KOPT-K1 (cell line): ENCODE data around the gene POU2F2.

Experiments
- H3K27ac ChIP-seq: fragments of 200-600 bp; sonication (generic); 2 replicates; pipeline ENCODE4 v1.5.1; 2016; ENCODE audit warnings: antibody characterized with exemption, mild to moderate bottlenecking, low read depth, low read length; ENCODE audit not compliant: poor library complexity, severe bottlenecking
- H3K36me3 ChIP-seq: fragments of 200-600 bp; sonication (generic); 2 replicates; pipeline ENCODE4 v1.5.1; 2017; ENCODE audit warnings: antibody characterized with exemption, mild to moderate bottlenecking, low read length, moderate library complexity; ENCODE audit not compliant: insufficient read depth
- H3K9me3 ChIP-seq: fragments of 200-600 bp; sonication (generic); 2 replicates; pipeline ENCODE4 v1.5.1; 2017; ENCODE audit warnings: antibody characterized with exemption, low read length, mild to moderate bottlenecking; ENCODE audit not compliant: insufficient read depth, poor library complexity, severe bottlenecking

POU2F2 gene

DNA sequence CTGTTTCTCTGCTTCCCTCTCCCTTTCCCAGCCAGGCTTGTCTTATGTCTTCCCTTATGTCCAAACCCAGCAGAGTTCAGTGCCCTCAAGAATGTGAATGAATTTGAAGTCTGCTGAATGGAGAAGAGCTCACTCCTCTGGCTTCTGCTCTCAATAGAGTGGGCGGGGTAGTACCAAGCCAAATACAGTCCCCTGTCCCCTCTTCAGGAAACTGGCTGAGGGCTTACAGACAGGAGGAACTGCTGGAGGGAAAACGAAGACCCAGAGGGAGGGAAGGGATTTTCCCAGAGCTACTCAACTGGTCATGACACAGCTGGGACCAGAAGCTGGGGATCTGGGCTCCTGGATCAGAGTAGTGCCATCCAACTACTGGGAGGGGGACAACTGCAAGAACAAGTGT, 32.9 kb upstream of the POU2F2 start:
- Histone ChIP-seq H3K36me3 (no peaks in the 10 kb centered on the region), H3K27ac (no peak overlapping the region), H3K9me3 (no peaks in the 10 kb centered on the region)

DNA sequence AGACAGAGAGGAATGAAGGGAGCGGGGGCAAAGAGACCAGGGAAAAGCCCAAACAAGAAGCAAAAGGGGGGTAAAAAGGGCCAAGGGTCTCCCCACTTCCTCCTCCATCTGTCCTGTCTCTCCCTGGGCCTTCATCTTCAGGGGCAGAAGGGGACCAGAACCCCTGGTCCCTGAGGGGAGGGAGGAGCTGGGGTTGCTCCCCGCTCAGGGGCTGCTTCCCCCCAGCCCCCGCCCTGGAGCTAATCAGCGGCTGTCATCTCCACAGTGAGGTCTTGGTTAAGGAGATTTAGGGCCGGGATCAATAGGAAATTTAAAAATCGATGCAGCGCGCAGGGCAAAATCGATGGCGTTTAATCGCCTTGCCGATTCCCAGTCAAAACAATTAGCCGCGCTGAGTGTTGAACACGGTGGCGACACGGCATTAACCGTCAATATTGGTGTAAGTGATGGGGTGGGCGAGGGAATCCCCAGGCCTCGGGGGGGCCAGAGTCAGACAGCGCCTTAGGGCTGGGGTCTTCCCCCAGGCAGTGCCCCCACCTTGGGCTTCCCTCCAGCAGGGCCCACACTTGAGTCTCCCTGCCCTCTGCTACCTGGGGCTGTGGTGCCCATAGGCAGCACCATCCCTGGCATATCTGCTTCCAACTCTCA, 29.5 kb upstream of the POU2F2 start:
- Histone ChIP-seq H3K27ac (no peak overlapping the region), H3K9me3 (no peaks in the 10 kb centered on the region), H3K36me3 (no peaks in the 10 kb centered on the region)

DNA sequence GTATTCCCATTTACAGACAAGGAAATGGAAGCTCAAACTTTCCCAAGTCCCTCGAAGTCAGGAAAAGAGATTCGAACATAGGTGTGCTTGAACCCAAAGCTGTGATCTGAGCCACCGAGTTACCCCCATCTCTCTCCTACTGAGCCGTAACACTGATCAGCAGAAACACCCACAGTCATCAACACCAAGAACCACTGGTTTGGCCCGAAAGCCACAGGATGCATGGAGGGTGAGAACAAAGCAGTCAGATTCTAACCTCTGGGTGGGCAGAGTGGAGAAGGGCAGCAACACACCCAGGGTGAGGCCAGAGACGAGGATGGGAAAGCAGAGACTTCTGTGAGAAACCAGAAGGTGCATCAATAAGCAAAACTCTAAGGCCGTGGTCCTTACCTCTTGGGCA, 27.7 kb upstream of the POU2F2 start:
- no peaks in the 10 kb centered on the region for H3K9me3 ChIP-seq
- no peaks in the 10 kb centered on the region for H3K36me3 ChIP-seq
- H3K27ac ChIP-seq = no peak overlapping the region

DNA sequence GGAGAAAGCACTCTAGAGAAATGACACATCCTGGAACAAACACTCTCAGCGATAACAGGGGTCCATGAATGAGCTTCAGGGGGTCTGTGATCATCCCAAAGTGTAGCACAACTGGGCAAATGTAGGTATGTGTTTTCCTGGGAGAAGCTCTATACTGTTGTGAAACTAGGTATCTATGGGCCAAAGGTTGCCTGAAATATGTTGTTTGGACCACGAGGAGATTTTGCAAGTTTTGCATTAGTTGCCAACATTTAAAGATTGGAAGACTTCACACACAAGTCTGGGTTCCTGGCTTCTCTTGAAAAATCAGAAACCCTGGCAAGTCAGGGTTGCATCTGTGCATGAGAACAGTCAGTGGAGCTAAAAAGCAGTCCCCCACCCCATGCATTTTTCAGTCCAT, 26.7 kb upstream of the POU2F2 start:
- Histone ChIP-seq H3K9me3 (no peaks in the 10 kb centered on the region), H3K27ac (no peak overlapping the region), H3K36me3 (no peaks in the 10 kb centered on the region)

DNA sequence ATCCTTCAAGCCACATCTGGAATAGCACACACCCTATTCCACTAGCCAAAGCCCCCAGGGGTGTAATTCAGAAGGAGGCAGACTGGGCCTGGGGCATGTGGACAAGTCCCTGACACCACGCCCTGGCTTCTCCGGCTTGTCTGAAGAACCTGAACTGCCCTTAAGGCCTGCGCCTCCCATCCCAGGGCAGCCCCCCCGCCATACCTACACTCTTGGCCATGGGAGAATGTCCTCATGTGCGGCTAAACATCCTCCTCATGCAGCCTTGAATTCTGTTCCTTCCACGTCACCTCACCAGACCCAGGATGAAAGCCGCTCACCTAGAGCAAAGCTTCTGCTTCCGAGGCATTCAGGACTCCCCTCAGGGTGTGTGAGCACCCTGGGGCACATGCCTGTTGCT, 24.3 kb upstream of the POU2F2 start:
- Histone ChIP-seq H3K27ac (no peak overlapping the region), H3K36me3 (no peaks in the 10 kb centered on the region), H3K9me3 (no peaks in the 10 kb centered on the region)

DNA sequence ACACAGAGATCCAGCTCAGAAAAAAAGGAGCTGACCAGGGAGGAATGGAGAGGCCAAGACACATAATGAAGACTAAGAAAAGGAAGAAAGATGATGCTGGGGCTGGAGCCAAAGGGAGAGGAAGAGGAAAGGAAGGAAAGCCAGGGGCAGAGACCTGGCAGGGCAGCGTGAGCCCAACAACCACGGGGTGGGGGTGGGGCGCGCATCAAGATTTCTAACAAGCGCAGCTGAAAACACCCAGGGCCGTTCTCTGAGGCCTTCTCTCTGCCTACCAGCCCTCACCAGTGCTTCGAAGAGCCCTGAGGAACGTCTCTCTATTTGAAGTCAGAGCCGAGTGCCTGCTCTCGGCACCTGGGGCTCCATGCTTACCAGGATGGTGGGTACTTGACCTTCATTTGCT, 23.6 kb upstream of the POU2F2 start:
- H3K27ac ChIP-seq = no peak overlapping the region
- no peaks in the 10 kb centered on the region for H3K36me3 ChIP-seq
- no peaks in the 10 kb centered on the region for H3K9me3 ChIP-seq

DNA sequence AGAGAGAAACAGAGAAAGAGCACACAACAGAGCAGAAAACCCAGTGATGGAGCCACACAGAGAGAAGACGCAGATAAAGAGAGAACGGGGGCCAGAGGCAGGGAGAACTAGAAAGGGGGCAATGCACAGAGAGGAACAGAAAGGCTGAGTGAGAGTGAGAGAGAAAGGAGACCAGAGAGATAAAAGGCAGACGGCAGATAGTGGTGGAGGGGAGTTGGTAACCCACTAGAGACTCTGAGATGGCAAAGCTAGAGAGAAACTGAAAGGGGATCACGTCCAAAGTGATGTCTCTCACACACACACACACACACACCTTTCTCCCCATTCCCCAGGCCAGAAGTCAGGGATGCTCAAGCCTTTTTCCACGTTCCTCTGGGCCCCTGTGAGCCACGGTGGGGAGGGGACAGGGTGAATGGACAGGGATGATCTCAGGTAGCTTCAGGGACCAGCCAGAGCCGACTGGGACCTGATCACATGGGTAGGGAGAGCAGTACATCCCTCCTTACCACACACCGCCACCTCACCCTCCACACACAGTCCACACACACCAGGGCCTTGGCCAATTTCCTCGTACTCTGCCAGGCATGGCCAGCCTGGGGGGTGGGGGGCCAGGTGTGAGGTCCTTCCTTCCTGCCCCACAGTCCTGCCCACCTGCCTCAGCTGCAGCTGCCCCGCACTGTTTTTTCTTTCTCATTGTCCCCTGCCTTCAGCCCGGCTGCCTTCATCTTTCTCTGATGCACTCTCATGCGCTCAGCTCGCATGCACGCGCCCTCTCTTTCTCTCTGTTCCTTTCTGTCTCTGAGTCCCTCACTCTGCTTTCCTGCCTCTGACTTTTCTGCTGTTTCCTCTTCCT, 22.5 kb upstream of the POU2F2 start:
- Histone ChIP-seq H3K36me3 (no peaks in the 10 kb centered on the region), H3K9me3 (no peaks in the 10 kb centered on the region), H3K27ac (no peak overlapping the region)

DNA sequence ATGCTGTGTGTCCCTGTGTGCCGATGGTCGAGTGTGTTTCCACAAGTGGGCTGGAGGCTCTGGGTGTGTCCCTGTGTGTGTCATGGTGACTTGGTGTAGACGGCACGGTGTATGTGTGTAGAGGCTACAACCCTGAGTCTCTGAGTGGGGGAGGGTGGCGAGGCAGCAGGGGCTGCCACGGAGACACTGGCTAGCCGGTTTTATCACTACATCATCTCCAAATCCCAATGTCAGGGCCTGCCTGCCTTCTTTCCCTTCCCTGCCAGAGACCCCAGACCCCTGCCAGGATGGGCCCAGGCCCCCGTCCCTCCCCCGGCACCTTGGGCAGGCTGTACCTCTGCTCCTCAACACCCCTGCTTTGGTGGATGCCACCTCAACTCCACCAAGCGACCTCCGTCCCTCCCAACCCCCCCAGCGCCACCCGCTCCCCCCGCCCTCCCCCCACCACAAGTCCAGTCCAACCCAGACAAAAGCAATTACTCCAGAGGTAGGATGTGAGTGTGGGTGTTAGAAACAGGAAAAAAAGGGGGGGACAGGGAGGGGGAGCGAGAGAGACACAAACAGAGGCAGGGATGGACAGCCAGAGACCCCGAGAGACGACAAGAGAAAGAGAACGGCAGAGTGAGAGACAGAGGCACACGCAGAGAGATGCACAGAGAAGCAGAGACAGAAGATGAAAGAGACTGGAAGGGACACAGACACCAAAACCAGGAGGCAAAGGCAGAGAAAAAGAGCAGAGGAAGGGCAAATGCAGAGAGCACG, 21.6 kb upstream of the POU2F2 start:
- H3K27ac ChIP-seq = no peak overlapping the region
- no peaks in the 10 kb centered on the region for H3K9me3 ChIP-seq
- no peaks in the 10 kb centered on the region for H3K36me3 ChIP-seq

DNA sequence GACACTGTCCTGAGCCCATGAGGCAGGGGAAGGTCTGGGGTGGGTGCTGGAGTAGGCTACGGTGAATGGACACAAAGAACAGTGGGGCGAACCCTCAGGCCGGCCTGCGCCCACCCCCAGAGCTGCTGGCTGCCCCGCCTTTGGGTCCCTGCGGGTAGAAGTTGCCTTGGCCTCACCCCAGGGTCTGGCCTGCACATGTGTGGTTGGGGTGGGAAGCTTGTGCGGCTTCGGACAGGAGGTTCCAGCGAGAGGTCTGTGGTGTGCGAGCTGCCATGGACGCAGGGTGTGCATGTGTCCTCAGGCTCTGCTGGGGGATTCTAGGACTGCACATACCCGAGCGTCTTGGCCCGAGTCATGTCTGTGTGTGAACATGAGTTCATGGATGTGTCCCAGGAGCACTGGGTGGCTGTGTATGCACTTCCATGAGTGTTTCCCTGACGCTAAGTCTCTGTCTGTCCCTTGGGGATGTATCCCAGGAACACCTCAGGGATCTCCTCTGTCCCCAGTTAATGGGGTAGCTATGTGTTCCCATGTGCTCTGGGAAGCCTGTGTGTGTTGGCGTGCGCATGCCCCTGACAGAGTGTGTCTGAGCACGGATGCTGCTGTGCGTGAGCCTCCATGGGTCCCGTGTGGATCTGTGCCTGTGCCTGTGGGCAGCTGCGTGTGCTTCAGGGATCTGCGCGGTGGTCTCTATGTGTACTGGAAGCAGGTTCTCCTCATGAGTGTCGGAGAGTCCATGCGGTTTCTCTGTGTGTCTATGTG, 20.8 kb upstream of the POU2F2 start:
- Histone ChIP-seq H3K27ac (no peak overlapping the region), H3K9me3 (no peaks in the 10 kb centered on the region), H3K36me3 (no peaks in the 10 kb centered on the region)

DNA sequence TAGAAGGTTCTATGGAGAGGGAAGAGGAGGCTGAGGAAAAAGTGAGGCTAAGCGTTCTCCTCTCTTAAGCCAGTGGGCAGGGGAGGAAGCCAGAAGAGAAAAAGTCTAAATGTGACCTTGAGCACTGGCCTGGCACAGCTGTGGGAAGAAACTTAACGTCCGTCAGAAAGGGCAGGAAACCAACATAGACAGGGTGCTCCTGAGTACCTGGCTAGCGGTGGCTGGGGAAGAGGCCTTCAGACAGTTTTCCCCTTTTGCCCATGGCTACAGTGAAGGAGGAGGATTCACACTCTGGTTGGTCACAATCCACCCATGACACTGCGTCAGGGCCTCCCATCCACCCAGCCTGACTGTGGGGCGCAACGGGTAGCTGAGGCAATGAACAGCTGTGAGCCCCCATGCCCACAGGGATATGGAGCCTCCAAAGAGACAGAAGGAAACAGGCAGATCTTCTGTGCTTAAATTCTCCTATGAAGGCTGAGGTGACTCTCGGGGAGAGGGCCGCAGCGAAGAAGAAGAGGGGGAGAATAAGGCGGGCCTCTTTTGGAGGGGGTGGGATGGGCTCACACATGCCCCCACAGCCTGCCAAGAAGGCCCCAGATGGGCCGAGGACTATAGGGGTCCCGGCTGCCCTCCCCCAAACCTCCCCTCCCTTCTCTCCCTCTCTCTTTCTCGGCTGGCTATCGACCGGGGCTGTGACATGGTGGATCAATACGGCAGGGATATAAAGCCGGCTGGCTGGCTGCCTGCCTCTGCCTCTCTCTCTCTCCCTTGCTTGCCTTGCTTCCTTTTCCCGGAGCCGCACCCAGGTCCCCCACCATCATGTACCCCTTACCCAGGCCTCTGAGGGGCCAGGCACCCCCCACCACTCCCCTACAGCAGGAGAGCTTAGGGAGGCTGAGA, 19.8 kb upstream of the POU2F2 start:
- H3K27ac ChIP-seq = no peak overlapping the region
- no peaks in the 10 kb centered on the region for H3K9me3 ChIP-seq
- H3K36me3 ChIP-seq = no peaks in the 10 kb centered on the region

DNA sequence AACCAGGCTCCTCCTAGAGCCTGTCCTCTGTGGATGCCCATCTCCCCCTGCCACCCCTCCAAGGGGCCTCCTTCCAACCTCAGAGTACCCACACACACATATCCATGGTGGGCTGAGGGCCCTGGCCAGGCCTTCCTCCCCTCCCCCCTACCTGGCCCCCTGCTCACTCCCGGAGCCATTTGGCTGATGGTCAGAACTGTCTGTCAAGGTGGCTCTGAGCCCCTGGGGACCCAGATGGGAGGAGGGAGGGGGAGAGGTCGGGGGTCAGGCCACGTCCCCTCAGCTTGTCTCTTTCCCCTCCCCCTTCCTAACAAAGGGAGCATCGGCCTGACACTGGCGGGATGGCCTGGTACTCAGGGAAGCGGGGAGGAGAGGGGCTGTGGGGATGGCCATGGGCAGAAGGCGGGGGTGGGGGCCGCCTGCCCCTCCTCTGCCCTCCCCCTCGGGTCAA, 18.7 kb upstream of the POU2F2 start:
- H3K36me3 ChIP-seq = no peaks in the 10 kb centered on the region
- no peak overlapping the region for H3K27ac ChIP-seq
- no peaks in the 10 kb centered on the region for H3K9me3 ChIP-seq

DNA sequence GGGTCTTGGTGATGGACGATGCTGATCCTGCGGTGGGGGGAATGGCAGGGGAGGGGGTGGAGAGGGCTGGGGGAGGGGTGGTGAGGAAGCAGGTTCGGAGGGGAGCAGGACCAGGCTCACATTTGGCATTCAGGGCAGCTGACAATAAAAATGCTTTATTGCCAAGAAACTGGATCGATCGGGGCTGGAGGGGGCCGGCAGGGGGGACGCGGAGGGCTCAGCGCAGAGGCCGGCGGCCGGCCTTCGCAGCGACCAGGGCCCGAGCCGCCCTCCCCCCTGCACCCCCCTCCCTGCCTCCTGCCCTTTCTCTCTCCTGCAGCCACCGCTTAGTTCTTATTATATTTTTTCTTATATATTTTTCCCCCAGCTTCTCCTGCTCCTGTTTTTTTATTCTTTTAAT, 18.1 kb upstream of the POU2F2 start:
- no peaks in the 10 kb centered on the region for H3K9me3 ChIP-seq
- no peak overlapping the region for H3K27ac ChIP-seq

DNA sequence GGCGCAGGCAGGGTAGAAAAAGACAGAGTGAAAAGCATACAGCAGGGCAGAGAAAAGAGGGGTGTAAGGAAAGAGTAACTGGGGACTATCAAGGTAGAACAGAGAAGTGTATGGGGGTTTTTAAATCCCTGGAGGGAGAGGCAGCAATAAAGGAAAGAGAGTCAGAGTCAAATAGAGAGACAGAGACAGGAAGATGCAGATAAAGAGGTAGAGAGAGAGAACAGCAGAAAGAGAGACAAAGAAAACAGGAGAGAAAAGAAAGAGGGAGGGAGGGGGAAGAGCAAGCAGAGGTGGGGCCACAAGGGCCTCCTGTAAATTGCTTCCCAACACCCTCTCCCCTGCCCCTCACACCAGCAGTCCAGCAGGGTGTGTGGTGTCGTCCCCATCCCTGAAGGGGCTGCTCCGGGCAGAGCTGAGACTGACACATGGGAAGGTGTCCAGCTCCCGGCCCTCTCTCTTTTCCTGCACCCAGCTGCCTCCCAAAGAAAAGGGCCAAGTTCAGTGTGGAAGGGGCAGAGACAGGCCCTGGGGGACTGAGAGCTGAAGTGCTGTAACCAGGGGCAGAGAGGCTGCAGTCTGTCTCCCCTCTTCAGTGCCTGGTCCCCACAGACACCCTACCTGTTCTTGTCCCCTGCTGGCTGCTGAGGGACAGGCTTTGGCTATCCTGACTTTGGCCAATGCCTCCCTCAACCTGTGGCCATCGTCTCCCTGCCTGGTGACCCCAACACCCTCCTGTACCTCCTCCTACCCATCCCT, 17.4 kb upstream of the POU2F2 start:
- Histone ChIP-seq H3K36me3 (no peaks in the 10 kb centered on the region), H3K27ac (no peak overlapping the region)

More for the DNA sequence above, 18.1 kb upstream of the POU2F2 start:
- no peaks in the 10 kb centered on the region for H3K36me3 ChIP-seq

More for the DNA sequence above, 17.4 kb upstream of the POU2F2 start:
- H3K9me3 ChIP-seq = no peaks in the 10 kb centered on the region
